Karpas-422 (cell line): ENCODE data around the gene PRKAR2B. TPM values are rescaled to one million over a fixed set of nuclear protein-coding genes. Genes with fewer than 3 reads are reported as not detected.

Experiments used
- DNase-seq: peaks from one replicate; pipeline ENCODE4 v3.0.0-alpha.2; 2015
- H2AFZ ChIP-seq: fragments of 200-600 bp; sonication (generic); 2 replicates; pipeline ENCODE4 v1.6.1; 2014; ENCODE audit warnings: antibody characterized with exemption, low read length, mixed read lengths
- H3K27ac ChIP-seq: fragments of 200-600 bp; sonication (generic); 2 replicates; pipeline ENCODE4 v1.5.1; 2014; ENCODE audit warnings: mild to moderate bottlenecking, low read length, moderate library complexity
- H3K27me3 ChIP-seq: fragments of 200-600 bp; sonication (generic); 2 replicates; pipeline ENCODE4 v1.6.1; 2014; ENCODE audit warnings: low read length, mixed read lengths
- H3K36me3 ChIP-seq: fragments of 200-600 bp; sonication (generic); 2 replicates; pipeline ENCODE4 v1.6.1; 2014; ENCODE audit warnings: low read length, mixed read lengths; ENCODE audit not compliant: insufficient read depth
- H3K4me1 ChIP-seq: fragments of 200-600 bp; sonication (generic); 2 replicates; pipeline ENCODE4 v1.6.1; 2014; ENCODE audit warnings: mild to moderate bottlenecking, low read length, mixed read lengths
- H3K4me2 ChIP-seq: fragments of 200-600 bp; sonication (generic); 2 replicates; pipeline ENCODE4 v1.6.1; 2014; ENCODE audit warnings: low read length, low read depth, mild to moderate bottlenecking; ENCODE audit not compliant: poor library complexity, severe bottlenecking
- H3K4me3 ChIP-seq: fragments of 200-600 bp; sonication (generic); 2 replicates; pipeline ENCODE4 v1.5.1; 2014; ENCODE audit warnings: mild to moderate bottlenecking, antibody characterized with exemption, low read length, mixed read lengths
- H3K79me2 ChIP-seq: fragments of 200-600 bp; sonication (generic); 2 replicates; pipeline ENCODE4 v1.6.1; 2014; ENCODE audit warnings: mild to moderate bottlenecking, low read length, mixed read lengths
- H3K9ac ChIP-seq: fragments of 200-600 bp; sonication (generic); 2 replicates; pipeline ENCODE4 v1.6.0; 2014; ENCODE audit warnings: low read length
- H3K9me2 ChIP-seq: fragments of 200-600 bp; sonication (generic), shearing (Covaris generic); replicated peaks from 2 replicates; pipeline ENCODE4 v1.6.0; 2014; ENCODE audit warnings: mild to moderate bottlenecking, low read length, moderate library complexity; ENCODE audit not compliant: insufficient read depth
- H3K9me3 ChIP-seq: fragments of 300-700, 200-600 bp; sonication (generic); 2 replicates; pipeline ENCODE4 v1.6.1; 2014; ENCODE audit warnings: low read length, mixed read lengths
- H4K20me1 ChIP-seq: fragments of 200-600 bp; sonication (generic); 2 replicates; pipeline ENCODE4 v1.6.1; 2014; ENCODE audit warnings: mild to moderate bottlenecking, antibody characterized with exemption, low read length, low read depth; ENCODE audit not compliant: insufficient read depth
- total RNA-seq: library from RNA; depleted of rRNA; stranded (reverse); fragments of >200 nt; shearing (Covaris generic); gene quantifications from 2 replicates; pipeline ENCODE4 v1.2.3, GENCODE V29; 2014; ENCODE audit warnings: low replicate concordance

PRKAR2B gene
- total RNA-seq, 1 experiment from 2014 or later, result 0.67 TPM

- Histone ChIP-seq H2AFZ (no peak overlapping the region), H3K4me2 (no peak overlapping the region), H4K20me1 (no peaks in the 10 kb centered on the region), H3K4me3 (no peak overlapping the region), H3K27ac (no peak overlapping the region), H3K27me3 (no peaks in the 10 kb centered on the region), H3K9ac (no peak overlapping the region), H3K36me3 (no peaks in the 10 kb centered on the region), H3K4me1 (no peaks in the 10 kb centered on the region), H3K79me2 (no peaks in the 10 kb centered on the region), H3K9me2 (no peaks in the 10 kb centered on the region), H3K9me3 (no peaks in the 10 kb centered on the region)
- DNase-seq, result no peak
Measured at GRCh38 chr7:107103369-107103768, 58.9 kb downstream of the PRKAR2B start.

- H4K20me1 ChIP-seq, result no peaks in the 10 kb centered on the region
- no peaks in the 10 kb centered on the region for H3K9me3 ChIP-seq
- no peak overlapping the region for H2AFZ ChIP-seq
- H3K9ac ChIP-seq, result no peak overlapping the region
- no peaks in the 10 kb centered on the region for H3K4me1 ChIP-seq
- no peaks in the 10 kb centered on the region for H3K36me3 ChIP-seq
- DNase-seq, result no peak
- H3K9me2 ChIP-seq, result no peaks in the 10 kb centered on the region
- H3K27me3 ChIP-seq, result no peaks in the 10 kb centered on the region
- no peaks in the 10 kb centered on the region for H3K79me2 ChIP-seq
- no peak overlapping the region for H3K4me2 ChIP-seq
- H3K27ac ChIP-seq, result no peak overlapping the region
- H3K4me3 ChIP-seq, result no peak overlapping the region
Measured at GRCh38 chr7:107104801-107105200, 60.3 kb downstream of the PRKAR2B start.

GRCh38 chr7:107105591-107106245 is 61.2 kb downstream of the PRKAR2B start:
- H3K27ac ChIP-seq, result no peak overlapping the region
- no peaks in the 10 kb centered on the region for H3K9me2 ChIP-seq
- no peaks in the 10 kb centered on the region for H4K20me1 ChIP-seq
- H3K36me3 ChIP-seq, result no peaks in the 10 kb centered on the region
- H2AFZ ChIP-seq, result no peak overlapping the region
- DNase-seq, result no peak
- H3K4me1 ChIP-seq, result no peaks in the 10 kb centered on the region
- H3K79me2 ChIP-seq, result no peaks in the 10 kb centered on the region
- no peaks in the 10 kb centered on the region for H3K27me3 ChIP-seq
- H3K4me3 ChIP-seq, result no peak overlapping the region
- no peak overlapping the region for H3K4me2 ChIP-seq
- no peaks in the 10 kb centered on the region for H3K9me3 ChIP-seq
- no peak overlapping the region for H3K9ac ChIP-seq

- Histone ChIP-seq H3K79me2 (no peaks in the 10 kb centered on the region), H3K9me2 (no peaks in the 10 kb centered on the region), H3K9ac (no peak overlapping the region), H3K36me3 (no peaks in the 10 kb centered on the region), H3K9me3 (no peaks in the 10 kb centered on the region), H4K20me1 (no peaks in the 10 kb centered on the region), H2AFZ (no peak overlapping the region), H3K4me3 (no peak overlapping the region), H3K4me1 (no peaks in the 10 kb centered on the region), H3K27ac (no peak overlapping the region), H3K27me3 (no peaks in the 10 kb centered on the region), H3K4me2 (no peak overlapping the region)
- DNase-seq, result no peak
Measured at GRCh38 chr7:107108793-107109371, 64.4 kb downstream of the PRKAR2B start.

GRCh38 chr7:107109955-107110354 is 65.5 kb downstream of the PRKAR2B start:
- no peak overlapping the region for H3K4me3 ChIP-seq
- H3K4me1 ChIP-seq, result no peaks in the 10 kb centered on the region
- no peaks in the 10 kb centered on the region for H3K36me3 ChIP-seq
- H3K27ac ChIP-seq, result no peak overlapping the region
- no peaks in the 10 kb centered on the region for H3K27me3 ChIP-seq
- no peaks in the 10 kb centered on the region for H3K9me3 ChIP-seq
- H3K79me2 ChIP-seq, result no peaks in the 10 kb centered on the region
- no peak overlapping the region for H3K9ac ChIP-seq
- no peak overlapping the region for H2AFZ ChIP-seq
- no peaks in the 10 kb centered on the region for H4K20me1 ChIP-seq
- no peaks in the 10 kb centered on the region for H3K9me2 ChIP-seq
- no peak for DNase-seq
- no peak overlapping the region for H3K4me2 ChIP-seq

- no peak overlapping the region for H3K4me3 ChIP-seq
- no peak for DNase-seq
- H3K27ac ChIP-seq, result no peak overlapping the region
- no peak overlapping the region for H3K4me2 ChIP-seq
- H3K4me1 ChIP-seq, result no peaks in the 10 kb centered on the region
- H3K9me3 ChIP-seq, result no peaks in the 10 kb centered on the region
- no peaks in the 10 kb centered on the region for H3K36me3 ChIP-seq
- H3K79me2 ChIP-seq, result no peaks in the 10 kb centered on the region
- H3K9me2 ChIP-seq, result no peaks in the 10 kb centered on the region
- H3K27me3 ChIP-seq, result no peaks in the 10 kb centered on the region
- no peaks in the 10 kb centered on the region for H4K20me1 ChIP-seq
- H2AFZ ChIP-seq, result no peak overlapping the region
- H3K9ac ChIP-seq, result no peak overlapping the region
Measured at GRCh38 chr7:107111196-107111595, 66.7 kb downstream of the PRKAR2B start.

- Histone ChIP-seq H3K27me3 (no peaks in the 10 kb centered on the region), H3K79me2 (no peaks in the 10 kb centered on the region), H3K4me1 (no peaks in the 10 kb centered on the region), H3K9me3 (no peaks in the 10 kb centered on the region), H3K36me3 (no peaks in the 10 kb centered on the region), H3K4me3 (no peak overlapping the region), H3K4me2 (no peak overlapping the region), H3K9ac (no peak overlapping the region), H3K9me2 (no peaks in the 10 kb centered on the region), H4K20me1 (no peaks in the 10 kb centered on the region), H3K27ac (no peak overlapping the region), H2AFZ (no peak overlapping the region)
- no peak for DNase-seq
Measured at GRCh38 chr7:107113866-107114265, 69.4 kb downstream of the PRKAR2B start.

- Histone ChIP-seq H3K4me2 (no peak overlapping the region), H3K4me1 (no peaks in the 10 kb centered on the region), H3K79me2 (no peaks in the 10 kb centered on the region), H4K20me1 (no peaks in the 10 kb centered on the region), H3K9me3 (no peaks in the 10 kb centered on the region), H3K9ac (no peak overlapping the region), H3K27ac (no peak overlapping the region), H3K27me3 (no peaks in the 10 kb centered on the region), H3K36me3 (no peaks in the 10 kb centered on the region), H3K4me3 (no peak overlapping the region), H2AFZ (no peak overlapping the region), H3K9me2 (no peaks in the 10 kb centered on the region)
- DNase-seq, result no peak
Measured at GRCh38 chr7:107115114-107115513, 70.6 kb downstream of the PRKAR2B start.
